HPDE6-E6E7 (cell line): ENCODE results near the gene ITGA11.

Source experiments
- DNase-seq: peaks from one replicate; pipeline ENCODE4 v3.0.0; 2011; ENCODE audit warnings: missing footprints; ENCODE audit errors: extremely low spot score

The ITGA11 gene

DNA sequence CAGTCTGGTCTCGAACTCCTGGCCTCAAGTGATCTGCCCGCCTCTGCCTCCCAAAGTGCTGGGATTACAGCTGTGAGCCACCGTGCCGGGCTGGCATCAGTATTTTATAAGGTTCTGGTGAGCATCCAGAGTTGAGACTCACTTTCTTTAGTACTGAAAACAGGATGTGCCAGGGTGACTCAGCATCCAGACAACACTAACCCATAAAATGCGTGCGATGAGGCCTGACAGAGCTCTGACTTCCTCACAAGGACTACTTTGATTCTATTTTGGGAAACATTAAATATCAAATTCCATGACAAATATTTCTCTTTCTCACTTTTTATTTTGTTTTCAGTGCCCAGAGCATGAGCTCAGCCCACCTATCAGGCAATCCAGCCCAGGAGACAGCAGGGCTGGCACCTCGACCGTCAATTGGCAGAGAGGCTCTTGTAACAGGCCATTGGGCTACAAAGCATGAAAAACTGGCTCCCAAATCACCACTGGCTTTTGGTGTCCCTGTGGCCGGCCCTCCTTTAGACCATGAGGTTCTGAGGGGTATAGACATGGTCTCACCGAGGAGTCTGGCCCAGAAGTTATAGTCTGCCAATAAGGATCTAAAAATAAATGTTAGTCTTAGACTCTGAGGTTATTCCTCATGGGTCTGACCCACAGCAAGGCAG is 79.4 kb downstream of the ITGA11 start:
- peak; percentile 50 for DNase-seq

DNA sequence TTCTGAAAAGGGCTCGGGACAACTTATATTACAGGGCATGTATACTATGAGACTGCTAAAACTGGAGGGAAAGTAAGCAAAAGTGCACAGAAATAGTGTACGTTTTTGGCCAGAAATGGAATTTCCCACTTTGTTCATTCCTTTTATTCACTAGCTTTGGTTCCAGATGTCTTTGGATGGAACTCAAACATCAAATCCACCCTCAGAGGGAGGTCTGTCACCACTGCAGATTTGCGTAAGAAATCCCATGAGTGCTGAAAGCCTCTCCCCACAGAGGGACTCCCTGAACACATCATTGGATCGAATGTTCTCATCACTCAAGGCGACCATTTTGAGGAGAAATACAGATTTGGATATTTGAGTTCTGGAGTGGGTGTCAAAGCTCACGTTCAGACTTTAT is 82.8 kb downstream of the ITGA11 start:
- DNase-seq = no peak

DNA sequence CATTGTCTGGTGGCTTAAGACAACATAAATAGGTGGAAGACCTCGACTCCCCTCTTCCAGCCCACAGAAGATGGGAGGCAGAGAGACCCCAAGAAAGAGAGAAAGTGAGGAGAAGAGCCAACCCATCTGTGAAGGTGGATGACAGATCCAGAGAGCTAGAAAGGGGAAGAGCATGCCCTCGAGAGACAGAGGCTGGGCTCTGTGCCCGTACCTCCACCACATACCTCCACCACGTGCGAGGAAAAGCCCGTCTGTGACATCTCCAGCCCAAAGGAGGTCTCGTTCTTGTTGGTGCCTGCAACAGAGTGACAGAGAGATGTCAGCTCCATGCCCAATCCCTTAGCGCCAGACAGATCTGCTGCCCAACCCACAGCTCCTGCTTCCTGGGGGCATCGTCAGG is 83.4 kb downstream of the ITGA11 start:
- DNase-seq = no peak

DNA sequence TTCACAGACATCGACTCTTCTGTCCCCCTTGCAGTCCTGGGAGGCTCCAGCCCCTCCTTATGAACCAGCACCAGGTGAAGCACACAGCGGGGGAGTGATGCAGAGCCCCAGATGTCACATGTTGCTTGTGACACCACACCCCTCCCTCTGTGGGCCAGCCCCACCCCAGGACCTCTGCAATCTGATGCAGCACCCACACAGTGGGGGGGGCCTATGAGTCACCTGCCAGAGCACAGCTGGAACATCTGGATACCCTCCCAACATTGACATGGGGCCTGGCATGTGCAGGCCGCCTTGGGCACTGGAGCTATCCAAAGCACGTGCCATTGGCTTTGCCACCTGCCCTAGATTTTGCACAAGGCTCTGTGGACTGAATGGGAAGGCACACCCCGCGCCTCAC is 83.9 kb downstream of the ITGA11 start:
- no peak for DNase-seq

DNA sequence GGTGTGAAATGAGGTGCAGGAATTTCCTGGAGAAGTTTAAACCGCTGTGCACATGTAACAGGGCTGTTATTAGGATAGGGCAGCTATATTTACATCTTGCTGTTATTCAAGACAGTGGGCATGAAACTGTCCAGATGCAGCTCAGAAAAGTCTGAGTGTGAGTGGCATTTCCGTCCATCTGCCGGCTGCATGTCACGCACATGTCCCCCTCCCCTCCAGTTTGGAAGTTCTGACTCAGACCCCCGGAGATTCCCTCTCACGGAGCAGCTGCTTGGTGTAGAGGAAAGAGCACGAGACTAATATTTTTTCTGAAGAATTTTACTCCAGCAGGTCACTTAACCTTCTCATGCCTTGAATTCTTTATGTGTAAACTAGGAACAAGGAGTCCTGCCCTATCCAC is 84.6 kb downstream of the ITGA11 start:
- no peak for DNase-seq

DNA sequence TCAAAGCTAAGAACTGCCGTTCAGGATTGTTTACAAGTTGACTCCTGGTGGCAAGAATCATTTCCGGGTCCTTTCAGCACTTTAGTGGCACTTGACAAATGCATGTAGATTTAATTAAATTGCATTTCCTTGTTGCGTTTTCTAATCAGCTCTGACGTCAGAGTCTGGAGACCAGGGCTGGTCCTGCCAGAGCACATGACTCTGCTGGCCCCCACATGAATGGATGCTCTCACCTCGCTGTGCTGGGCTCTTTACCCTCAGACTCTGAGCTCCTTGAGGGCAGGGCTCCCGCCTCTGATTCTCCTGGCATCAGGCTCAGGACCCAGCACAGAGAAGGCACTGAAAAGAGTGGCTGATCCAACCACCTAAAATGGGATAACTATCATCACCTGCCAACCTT is 85.0 kb downstream of the ITGA11 start:
- no peak for DNase-seq

DNA sequence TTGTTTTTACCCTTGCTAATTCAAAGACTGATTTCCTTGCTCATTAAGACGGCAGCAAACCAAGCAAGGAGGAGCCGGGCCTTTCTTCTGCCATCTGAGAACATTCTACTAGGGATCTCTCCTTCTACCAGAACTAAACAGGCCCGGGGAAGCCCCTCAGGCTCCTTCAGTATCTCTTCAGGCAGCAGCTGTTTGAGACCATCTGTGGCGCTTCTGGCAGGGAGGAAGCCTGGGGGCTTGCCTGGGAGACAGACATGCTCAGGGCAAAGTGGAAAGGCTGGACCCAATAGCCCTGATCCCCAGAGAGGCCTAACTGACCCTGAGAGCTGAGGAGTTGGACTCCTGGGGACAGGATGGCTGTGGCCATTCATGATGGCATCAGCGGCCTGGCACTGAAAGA is 86.5 kb downstream of the ITGA11 start:
- DNase-seq = no peak

DNA sequence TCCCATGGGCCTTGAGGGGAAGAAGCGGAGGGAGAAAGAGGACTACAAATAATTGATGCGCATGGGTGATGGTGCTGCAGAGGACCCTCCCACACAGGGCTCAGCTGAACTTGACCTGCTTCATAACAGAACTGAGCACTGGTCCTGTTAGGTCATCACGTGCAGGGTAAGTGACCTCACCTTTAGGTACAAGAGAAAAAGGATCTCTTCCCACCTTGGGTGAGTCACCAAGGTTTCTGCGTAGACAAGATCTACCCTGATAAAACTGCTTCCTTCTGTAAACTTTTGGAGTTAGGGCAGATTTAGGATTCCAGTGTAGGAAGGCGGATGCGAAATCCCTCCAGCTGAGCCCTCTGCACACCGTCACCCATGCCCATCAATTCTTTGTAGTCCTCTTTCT is 87.4 kb downstream of the ITGA11 start:
- DNase-seq = peak; percentile 27

DNA sequence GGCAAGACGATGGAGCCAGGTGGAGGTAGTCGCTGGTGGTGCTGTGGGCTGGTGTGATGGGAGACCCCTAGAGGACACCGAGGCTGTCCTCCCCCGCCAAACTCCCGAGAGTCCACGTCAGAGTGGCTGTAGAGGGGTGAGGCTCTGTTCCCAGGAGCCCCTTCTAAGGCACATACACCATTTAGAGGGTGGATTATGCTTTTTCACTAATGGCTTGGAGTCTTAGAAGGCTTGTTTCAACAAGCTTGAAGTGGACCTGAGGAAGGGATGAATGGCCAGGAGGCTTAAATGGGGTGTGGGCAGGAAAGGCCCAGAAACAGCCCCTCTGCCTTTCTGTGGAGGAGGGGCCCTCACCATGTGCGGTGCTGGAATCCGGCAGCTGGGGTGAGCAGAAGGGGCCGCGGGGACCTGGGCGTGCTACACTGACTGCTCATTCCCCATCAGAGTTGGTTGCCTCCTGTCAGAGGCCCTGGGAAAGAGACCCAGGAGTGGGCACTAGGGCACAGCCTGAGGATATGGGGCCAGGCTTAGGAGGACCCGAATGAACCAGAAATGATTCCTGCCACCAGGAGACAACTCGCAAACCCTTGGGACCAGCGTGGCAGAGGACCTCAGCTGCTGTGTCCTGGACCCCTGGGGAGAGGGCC is 88.3 kb downstream of the ITGA11 start:
- DNase-seq = no peak

DNA sequence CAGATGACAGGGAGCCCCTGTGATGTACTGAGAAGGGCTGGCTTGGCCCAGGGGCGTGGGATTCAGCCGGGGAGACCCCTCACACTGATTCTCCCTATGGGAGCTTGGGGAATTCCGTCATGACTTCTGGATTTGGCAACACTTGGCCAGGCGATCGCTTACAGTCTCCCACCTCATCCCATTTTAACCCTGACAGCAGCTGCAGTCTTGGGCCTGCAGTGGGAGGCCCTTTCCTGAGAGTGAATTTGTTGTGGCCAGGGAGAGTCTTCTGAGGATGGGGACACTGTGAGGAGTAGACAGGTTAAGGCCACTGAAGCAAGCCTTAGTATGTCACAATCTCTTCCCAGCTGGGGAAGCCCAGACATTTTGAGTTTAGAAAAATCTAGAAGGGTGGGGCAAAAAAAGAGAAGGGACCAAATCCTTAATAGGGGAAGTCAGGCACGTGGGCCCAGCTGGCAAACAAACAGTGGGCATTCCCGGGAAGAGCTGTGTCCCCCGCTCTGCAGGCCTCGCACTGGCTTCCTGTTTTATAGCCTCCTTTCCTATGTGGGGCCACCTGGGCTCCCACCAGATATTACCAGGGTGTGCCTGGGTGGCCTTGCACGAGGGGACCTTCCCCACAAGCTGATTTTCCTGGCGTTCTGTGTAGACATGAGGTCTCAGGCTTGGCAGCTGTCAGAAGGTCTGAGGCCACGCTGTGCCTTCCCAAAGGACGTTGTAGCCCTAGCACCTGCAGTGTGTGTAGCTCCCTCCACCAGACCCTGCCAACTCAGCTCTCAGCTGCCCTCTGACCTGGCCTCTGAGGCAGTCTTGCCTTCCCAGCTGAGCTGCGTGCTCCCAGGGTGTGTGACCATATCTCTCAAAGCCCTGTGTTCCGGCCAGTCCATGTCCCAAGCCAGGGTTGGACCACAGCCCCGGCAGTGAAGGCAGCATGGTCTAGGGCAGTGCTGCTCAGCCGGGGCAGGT is 89.9 kb downstream of the ITGA11 start:
- DNase-seq = no peak

DNA sequence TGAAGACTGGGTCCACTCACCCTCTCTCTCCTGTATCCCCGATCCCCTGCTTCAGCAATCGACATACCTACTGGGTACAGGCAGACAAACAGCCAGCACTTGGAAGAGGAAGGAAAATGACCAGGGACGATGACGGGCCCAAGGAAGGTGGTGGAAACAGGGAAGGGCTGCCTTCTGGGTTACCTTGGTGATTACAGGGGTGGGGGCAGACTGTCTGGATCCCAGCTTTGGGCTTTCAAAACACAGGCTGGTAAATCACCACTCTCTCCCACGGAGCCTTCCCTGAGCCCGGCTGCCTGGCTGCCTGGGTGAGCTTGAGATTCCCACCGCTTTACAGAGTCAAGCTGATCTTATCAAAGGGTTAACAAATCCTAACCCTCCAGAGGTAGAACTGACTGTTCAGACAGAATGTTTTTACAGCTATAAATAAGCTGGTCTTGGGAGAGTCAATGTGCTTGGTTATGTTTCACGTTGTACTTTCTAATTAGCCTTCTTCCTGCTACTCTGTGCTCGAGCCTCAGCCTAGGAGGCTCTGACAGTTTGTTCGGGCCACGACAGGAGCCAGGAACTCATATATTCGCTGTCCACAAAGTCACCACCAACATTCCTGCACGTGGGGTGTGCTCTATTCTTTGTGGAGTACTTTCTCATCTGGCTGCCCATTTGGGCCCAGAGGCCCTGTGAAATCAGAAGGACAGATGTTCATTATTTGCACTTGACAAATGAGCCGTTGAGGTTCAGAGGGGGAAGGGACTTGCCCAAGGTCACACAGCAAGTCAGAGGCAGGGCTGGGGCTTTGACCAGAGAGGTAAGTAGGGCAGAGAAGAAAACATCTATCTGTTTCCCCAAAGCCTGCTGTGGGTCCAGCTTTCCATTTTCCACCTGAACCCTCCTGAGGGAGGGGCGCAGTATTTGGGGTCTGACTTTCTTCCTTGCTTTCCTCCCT is 91.0 kb downstream of the ITGA11 start:
- no peak for DNase-seq

DNA sequence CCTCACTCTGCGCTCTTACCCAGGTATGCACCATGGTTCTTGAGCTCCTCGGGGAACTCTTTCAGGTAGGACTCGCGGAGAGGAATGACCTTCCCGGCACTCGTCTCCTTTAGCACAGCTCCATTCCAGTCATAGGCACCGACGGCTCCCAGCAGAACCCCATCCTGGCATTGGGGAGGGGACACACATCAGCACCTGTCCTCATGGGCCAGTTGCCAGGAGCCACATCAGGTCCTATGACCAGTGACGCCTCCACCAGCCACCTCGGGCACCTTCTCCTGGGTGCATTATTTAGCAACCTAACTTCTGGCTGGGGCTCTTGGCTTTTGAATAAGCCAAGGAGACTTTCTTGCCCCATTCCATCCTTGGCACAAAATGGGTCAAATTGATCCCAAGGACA is 92.5 kb downstream of the ITGA11 start:
- DNase-seq = no peak

DNA sequence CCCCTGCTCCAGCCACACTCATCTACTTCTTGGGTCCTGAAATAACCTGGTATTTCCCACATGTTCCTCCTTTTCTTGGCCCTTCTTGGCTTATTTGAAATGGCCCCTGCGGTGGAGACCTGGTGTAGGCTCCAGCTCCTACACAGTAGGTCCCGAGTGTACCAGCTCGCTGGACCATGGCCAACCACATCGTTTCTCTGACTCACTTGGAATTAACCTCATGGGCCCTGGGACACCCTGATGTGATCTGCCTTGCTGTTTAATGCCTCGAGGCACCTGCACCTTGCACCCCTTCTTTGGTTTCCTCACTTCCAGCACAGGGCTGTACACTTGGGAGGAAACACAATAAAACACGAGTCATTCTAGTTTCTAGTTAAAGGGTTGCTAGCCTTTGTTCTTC is 94.1 kb downstream of the ITGA11 start:
- no peak for DNase-seq

DNA sequence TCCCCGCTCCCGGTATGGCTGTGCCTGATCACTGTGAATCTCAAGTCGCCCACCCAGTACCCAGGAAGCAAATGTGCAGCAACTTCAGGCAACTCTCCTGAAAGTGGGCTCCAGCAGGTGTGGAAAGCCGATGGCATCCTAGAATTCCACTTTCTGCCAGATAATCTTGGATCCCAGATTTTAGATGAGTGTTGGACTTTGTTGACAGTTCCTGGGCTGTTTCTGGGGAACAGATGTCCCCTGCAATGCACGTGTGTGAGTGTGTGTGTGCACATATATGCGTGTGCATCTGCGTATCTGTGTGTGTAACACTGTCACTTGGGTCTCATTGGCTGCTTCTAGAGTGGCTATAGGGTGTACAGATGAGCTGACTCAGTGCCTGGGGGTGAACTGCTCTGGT is 95.4 kb downstream of the ITGA11 start:
- no peak for DNase-seq

DNA sequence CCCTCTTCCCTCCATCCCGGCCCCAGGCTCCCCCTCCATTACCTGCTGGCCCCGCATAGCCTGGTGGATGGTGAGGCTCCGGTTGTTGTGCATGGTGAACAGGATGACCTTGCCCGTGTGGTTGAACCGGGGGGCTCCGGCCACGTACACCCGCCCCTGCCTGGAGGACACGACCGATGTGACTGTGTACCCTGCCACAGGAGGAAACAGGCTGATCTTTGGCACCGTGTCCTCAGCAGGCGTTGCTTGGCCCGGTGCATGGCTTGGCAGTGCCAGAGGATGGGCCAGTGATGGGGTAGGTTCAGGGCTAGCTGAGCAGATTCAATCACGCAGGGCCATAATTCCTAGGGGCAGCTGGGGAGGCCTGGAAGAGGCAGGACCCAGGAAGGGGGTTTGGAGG is 96.3 kb downstream of the ITGA11 start:
- DNase-seq = no peak

DNA sequence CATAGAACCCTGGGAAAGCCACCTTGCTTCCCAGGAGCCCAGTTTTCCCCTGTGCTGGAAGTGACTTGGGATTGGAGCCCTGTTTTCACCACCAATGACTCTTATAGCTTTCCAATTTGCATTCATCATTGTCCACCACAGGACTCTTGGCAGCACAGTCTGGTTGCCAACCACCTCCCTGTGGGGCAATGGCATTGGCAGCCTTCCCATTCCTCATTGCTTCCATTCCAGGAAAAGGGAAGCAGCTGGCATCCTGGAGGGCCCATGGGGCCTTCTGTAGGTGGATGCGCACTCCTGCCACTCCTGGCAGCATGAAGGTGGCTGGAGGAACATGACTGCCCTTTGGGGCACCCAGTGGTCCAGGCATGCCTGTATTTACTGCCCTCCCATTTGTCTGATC is 96.7 kb downstream of the ITGA11 start:
- no peak for DNase-seq

DNA sequence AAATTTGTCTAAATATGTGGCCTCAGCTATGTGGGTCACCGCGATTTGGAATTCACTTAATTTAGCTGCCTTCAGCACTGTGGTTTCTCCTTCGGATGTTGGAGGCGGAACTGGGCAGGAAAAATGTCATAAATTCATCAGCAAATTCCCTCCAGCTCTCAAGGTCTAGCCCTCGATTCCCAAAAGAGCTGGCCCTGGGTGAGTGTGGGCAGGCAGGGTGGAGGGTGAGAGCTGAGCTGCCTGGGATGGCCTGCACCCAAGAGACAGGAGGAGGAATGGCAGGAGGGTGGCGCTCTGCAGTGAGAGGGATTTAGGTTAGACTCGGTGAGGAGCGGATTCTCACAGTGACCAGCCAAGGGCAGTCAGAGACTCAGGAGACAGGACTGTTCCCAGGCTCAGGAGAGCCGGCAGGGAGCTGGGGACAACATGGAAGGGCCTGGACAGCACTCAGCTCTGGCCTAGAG is 97.3 kb downstream of the ITGA11 start:
- no peak for DNase-seq

DNA sequence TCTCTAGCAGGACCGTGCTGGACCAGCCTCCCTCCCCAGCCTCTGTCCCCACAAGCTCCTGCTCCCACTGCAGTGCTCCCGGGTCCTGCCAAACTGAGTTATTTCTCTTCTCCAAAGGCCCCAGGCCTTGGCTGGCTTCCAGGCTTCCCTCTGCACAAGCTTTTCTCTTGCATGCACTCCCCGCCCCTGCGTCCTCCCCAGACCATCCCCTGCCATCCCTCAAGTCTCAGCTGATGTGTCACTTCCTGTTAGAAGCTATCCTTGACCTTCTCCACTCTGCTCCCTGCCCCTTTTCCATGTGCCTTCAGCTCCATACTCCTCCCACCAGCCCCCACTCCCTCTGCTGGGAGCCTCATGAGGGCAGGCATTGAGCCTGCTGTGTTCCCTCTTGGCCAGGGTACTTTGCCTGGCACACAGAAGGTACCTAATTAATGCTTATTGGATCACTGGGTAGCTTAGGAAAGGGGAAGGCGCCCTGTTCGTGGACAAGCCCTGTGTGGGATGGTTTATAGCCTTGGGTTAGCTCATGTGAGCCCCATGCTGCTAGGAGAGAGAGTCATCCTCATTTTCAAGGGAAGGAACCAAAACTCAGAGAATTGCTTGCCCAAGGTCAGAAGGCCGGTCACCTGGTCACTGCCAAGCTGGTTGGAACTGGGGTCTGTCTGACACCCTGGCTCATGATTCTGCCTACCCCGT is 98.0 kb downstream of the ITGA11 start:
- DNase-seq = no peak

DNA sequence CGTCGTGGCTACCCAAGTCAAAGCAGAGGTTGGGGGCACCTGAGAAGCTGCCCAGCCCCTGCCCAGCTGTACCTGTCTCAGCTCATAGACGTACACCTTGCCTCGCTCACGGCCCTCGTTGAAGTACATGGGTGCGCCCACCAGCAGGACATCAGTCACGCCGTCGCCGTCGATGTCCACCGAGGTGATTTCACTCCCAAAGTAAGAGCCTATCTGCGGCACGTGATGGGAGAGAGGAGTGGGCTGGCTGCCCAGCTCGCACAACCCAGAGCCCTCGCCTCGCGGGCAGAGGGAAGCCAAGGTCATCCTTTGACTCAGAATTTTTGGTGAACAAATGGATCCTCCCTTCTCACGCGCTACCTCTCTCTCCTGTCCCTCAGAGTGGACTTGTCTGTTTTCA is 99.7 kb downstream of the ITGA11 start:
- DNase-seq = no peak

DNA sequence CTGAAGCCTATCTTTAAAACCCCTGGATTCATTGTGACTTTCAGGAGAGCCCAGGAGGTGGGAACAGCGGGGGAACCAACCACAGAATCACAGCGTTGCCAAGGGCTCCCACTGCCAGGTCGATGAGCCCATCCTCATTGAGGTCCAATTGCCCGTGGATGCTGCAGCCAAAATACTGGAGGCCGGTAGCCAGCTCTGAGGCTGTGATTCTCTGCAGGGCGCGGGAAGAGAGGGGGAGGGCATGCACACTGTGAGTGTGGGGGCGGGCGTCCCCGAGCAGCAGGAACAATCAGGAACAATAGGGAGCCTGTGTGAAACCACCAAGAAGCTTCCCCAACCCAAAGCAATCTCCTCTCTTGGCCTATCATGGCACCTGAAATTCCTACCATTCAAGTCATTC is 101.1 kb downstream of the ITGA11 start:
- no peak for DNase-seq

DNA sequence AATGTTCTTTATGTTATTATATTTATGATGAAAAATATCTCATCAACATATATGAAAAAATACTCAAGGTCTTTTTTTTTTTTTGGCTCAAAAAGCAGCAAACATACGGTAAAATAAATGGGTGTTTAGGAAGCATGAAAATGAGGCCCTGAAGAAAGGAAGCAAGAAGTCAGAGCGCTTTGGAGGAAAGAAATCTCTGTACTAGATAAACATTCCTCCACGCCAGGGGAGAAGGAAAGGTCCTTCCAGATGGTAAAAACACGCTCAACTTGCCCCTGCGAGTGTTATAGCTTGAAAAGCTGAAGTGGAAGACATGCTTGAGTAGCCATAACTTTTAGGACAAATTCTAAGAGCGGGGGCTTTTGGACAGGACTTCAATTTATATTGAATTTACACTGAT is 101.5 kb downstream of the ITGA11 start:
- no peak for DNase-seq
